ENCODE measurements around the gene FNBP1.
"Not testable (repeated sequence)": the region's sequence is repeated elsewhere in the genome, so short reads cannot be mapped to it uniquely, and the experiment has no call there.

FNBP1 gene

DNA sequence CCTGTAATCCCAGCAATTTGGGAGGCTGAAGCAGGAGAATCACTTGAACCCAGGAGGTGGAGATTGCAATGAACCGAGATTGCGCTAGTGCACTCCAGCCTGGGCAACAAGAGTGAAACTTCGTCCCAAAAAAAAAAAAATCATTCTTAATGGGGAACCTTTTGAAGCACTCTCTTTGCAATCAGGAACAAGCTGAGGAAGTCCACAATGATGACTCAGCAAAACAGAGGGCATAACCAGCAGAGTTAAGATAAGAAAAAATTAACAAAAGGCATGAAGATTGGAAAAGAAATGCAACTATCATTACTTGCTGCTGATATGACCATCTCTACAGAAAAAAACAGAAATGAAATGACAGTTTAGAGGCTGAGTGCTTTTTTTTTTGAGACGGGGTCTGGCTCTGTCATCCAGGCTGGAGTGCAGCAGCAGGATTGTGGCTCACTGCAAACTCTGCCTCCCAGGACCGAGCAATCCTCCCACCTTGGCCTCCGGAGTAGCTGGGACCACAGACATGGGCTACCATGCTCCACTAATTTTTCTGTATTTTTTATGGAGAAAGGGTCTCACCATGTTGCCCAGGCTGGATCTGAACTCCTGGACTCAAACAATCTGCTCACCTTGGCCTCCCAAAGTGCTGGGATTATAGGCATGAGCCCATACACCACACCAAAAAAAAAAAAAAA is 88.0 kb downstream of the FNBP1 start:
- no peak overlapping the region for H3K27ac ChIP-seq

GRCh38 chr9:129953736-129954135 is 89.3 kb downstream of the FNBP1 start:
- H3K27ac ChIP-seq, result no peak overlapping the region
- TF ChIP-seq, protein P1, sequence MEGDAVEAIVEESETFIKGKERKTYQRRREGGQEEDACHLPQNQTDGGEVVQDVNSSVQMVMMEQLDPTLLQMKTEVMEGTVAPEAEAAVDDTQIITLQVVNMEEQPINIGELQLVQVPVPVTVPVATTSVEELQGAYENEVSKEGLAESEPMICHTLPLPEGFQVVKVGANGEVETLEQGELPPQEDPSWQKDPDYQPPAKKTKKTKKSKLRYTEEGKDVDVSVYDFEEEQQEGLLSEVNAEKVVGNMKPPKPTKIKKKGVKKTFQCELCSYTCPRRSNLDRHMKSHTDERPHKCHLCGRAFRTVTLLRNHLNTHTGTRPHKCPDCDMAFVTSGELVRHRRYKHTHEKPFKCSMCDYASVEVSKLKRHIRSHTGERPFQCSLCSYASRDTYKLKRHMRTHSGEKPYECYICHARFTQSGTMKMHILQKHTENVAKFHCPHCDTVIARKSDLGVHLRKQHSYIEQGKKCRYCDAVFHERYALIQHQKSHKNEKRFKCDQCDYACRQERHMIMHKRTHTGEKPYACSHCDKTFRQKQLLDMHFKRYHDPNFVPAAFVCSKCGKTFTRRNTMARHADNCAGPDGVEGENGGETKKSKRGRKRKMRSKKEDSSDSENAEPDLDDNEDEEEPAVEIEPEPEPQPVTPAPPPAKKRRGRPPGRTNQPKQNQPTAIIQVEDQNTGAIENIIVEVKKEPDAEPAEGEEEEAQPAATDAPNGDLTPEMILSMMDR (conservative IDR thresholded peaks at IDR 0.05), result no peak

More for the DNA sequence above, 88.0 kb downstream of the FNBP1 start:
- TF ChIP-seq, protein P1 (conservative IDR thresholded peaks at IDR 0.05), result no peak

GRCh38 chr9:129952337-129952736 is 90.7 kb downstream of the FNBP1 start:
- no peak overlapping the region for H3K27ac ChIP-seq
- TF ChIP-seq, protein P1 (conservative IDR thresholded peaks at IDR 0.05), result no peak

DNA sequence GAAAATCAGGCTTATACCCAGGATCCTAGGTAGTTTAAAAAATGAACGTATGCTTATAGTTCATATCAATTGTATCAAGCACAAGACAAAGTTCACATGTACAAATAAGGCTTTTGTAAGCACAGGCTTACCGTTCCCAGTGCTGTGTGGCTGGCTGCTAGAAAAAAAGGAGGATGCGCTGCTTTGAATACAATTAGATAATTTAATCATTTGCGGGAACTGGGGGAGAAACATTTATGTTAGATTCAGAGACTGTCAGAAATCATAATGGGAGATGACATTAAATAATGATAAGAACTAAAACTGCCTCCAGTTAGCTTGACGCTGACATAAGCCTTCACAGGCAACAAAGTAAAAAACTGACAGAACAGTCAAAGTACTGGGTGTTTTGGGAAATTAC is 93.2 kb downstream of the FNBP1 start:
- H3K27ac ChIP-seq, result no peak overlapping the region
- TF ChIP-seq, protein P1 (conservative IDR thresholded peaks at IDR 0.05), result no peak

DNA sequence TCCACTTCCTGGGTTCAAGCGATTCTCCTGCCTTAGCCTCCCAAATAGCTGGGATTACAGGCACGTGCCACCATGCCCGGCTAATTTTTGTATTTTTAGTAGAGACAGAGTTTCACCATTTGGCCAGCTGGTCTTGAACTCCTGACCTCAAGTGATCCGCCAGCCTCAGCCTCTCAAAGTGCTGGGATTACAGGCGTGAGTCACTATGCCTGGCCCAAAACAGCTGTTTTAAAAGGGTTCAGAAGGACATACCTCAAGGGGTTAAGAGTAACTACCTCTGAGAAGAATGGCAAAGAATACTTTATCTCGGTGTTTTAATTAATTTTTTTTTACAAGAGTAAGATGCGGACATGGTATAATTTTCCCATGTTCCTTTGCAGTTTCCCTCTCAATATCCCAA is 94.4 kb downstream of the FNBP1 start:
- not testable (repeated sequence) for H3K27ac ChIP-seq

DNA sequence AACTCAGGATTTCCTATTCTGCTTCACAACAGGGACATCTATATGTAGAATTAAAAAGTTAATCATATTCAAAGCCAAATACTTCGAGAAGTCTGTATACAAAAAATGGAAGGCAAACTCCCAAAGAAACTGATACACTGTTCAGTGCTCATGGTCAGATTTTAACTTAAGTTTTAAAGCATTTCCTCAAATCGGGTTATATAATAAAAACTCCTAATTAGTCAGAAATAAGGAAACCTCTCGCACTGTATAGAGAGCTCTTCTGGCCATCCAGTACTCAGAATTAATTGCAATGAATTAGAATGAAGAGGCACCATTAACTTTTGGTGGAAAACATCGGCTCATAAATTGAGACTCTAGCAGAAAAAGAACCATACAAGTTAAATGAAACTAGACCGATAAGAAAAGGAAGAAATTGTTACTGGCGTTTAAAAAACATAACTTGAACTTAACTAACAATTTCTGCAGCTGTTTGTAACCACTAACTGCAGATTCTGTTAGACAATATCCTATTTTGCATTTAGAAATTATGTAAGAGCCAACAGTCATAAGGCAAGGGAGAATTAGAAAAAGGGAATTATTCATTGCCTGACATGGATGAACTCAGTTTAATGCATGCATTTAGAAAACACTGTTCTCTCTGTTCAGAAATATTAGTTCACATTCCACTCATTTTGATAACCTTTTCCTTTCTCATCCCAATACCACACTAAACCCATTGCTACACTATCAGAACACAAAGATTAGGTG is 96.6 kb downstream of the FNBP1 start:
- H3K27ac ChIP-seq, result no peak overlapping the region
- TF ChIP-seq, protein P1 (conservative IDR thresholded peaks at IDR 0.05), result no peak

GRCh38 chr9:129945314-129945713 is 97.7 kb downstream of the FNBP1 start:
- H3K27ac ChIP-seq, result no peak overlapping the region
- TF ChIP-seq, protein P1 (conservative IDR thresholded peaks at IDR 0.05), result no peak

All from VCaP (cell line).